NB4 (cell line): ENCODE measurements around the gene SH3GLB2.
"Not testable (repeated sequence)": the region's sequence is repeated elsewhere in the genome, so short reads cannot be mapped to it uniquely, and the experiment has no call there.

Experiments
- DNase-seq: peaks from one replicate; pipeline ENCODE4 v3.0.0; 2010; ENCODE audit warnings: low read depth
- H3K4me3 ChIP-seq: one replicate; pipeline ENCODE4 v1.5.1; 2011; ENCODE audit warnings: mild to moderate bottlenecking, low read depth, low read length, moderate library complexity
- CTCF ChIP-seq: IDR thresholded peaks from one replicate; pipeline ENCODE4 v1.5.1; 2012; ENCODE audit warnings: low read depth, low read length
- MYC ChIP-seq: IDR thresholded peaks from 2 replicates; pipeline ENCODE4 v1.6.1; 2011; ENCODE audit warnings: low read depth, low read length
- POLR2A ChIP-seq: IDR thresholded peaks from 2 replicates; pipeline ENCODE4 v1.6.1; 2011; ENCODE audit warnings: mild to moderate bottlenecking; ENCODE audit not compliant: insufficient read length; ENCODE audit errors: extremely low read depth
- TF ChIP-seq, protein P1 (sequence below): IDR thresholded peaks from 2 replicates; pipeline ENCODE4 v1.6.1; 2011; ENCODE audit warnings: low read depth, low read length

Gene SH3GLB2

GRCh38 chr9:129008469-129008965 is 19.6 kb downstream of the SH3GLB2 start:
- H3K4me3 ChIP-seq = no peak overlapping the region
- TF ChIP-seq, protein P1, sequence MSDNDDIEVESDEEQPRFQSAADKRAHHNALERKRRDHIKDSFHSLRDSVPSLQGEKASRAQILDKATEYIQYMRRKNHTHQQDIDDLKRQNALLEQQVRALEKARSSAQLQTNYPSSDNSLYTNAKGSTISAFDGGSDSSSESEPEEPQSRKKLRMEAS = no peak
- TF ChIP-seq POLR2A (no peak), MYC (no peak), CTCF (no peak)
- DNase-seq = no peak

GRCh38 chr9:129007766-129008468 is 20.2 kb downstream of the SH3GLB2 start:
- no peak overlapping the region for H3K4me3 ChIP-seq
- TF ChIP-seq, protein P1 = no peak
- TF ChIP-seq CTCF (no peak), MYC (no peak), POLR2A (no peak)
- DNase-seq = no peak

DNA sequence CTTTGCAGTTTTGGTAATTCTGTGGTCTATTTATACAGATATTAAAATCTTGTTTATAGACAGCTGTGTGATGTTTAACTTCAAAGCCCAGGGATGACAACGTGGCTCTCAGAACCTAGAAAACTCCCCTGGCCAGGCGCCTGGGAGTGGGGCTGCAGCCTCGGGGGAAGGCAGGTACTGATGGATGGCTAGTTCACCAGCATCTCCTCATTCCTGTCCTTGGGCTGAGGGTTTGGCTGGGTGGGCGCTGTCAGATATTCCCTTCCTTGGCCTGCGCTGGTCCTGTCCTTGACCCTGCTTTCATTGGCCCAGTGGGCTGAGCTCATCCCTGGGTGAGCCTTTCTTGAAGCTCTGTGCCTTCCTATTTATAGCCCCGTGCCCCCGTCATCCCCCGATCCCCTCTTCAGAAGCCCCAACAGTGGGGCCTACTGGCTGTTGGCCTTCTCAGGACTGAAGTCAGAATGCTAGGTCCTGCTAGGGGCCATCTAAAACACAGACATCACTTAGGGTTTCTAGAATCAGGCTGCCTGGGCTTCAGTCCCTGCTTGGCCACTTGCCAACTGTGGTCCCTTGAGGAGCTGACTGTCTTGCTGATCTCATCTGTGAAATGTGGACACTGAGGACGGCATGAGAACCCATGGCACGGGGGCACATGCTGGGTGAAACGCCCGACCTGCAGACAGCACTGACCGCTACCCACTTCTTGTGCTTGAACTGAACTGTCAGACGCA is 20.9 kb downstream of the SH3GLB2 start:
- TF ChIP-seq MYC = no peak
- TF ChIP-seq CTCF = no peak
- TF ChIP-seq, protein P1 = no peak
- no peak for TF ChIP-seq POLR2A

GRCh38 chr9:129006328-129007034 is 21.6 kb downstream of the SH3GLB2 start:
- H3K4me3 ChIP-seq = no peak overlapping the region
- peak; percentile 80 for DNase-seq
- TF ChIP-seq CTCF = peak; percentile 92
- TF ChIP-seq, protein P1 = 0 out of 2 replicates have a peak, but pooled peaks have one; percentile 9
- TF ChIP-seq POLR2A = no peak
- peak; percentile 41; the same call in 1 of the 2 replicates for TF ChIP-seq MYC

More for the DNA sequence above, 20.9 kb downstream of the SH3GLB2 start:
- H3K4me3 ChIP-seq = no peak overlapping the region
- no peak for DNase-seq

DNA sequence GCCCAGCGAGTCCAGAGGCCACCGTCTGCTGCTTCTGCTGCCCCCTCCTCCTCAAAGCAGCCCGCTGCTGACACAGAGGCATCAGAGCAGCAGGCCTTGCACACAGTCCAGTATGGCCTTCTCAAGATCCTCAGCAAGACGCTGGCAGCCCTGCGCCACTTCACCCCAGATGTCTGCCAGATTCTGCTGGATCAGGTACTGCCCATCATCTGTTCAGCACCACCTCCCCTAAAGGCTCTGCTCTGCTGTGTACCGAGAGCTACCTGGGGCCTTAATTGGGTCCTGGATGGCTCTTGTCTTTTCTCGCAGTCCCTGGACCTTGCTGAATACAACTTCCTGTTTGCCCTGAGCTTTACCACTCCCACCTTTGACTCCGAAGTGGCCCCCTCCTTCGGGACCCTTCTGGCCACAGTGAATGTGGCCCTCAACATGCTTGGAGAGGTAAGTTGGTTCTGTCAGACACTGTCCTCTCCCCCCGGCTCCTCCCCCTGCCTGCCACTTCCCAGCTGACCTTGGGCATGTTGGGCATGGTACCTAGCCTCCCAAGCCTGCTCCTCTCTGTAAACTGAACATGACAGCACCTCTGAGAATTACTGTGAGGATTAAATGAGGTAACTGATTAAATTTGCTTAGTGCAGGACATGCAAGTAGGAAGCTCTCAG is 22.7 kb downstream of the SH3GLB2 start:
- H3K4me3 ChIP-seq = no peak overlapping the region
- DNase-seq = no peak
- no peak for TF ChIP-seq CTCF
- no peak for TF ChIP-seq POLR2A
- no peak for TF ChIP-seq MYC
- TF ChIP-seq, protein P1 = no peak

GRCh38 chr9:129004173-129004572 is 24.0 kb downstream of the SH3GLB2 start:
- DNase-seq, H3K4me3 ChIP-seq: not testable (repeated sequence)
